ENCODE measurements around the gene MTHFD2L. TPM values are rescaled to one million over a fixed set of nuclear protein-coding genes. Genes with fewer than 3 reads are reported as not detected.
A peak's percentile ranks its signal among the peaks of the same experiment; 100 is the strongest.

The MTHFD2L gene
- total and polyA plus RNA-seq, 9 of the 15 experiments (the other 6 are each of a cell fraction or from before 2014, with no cell fraction given), result 10.0 to 39.0 (median 26.0) TPM

DNA sequence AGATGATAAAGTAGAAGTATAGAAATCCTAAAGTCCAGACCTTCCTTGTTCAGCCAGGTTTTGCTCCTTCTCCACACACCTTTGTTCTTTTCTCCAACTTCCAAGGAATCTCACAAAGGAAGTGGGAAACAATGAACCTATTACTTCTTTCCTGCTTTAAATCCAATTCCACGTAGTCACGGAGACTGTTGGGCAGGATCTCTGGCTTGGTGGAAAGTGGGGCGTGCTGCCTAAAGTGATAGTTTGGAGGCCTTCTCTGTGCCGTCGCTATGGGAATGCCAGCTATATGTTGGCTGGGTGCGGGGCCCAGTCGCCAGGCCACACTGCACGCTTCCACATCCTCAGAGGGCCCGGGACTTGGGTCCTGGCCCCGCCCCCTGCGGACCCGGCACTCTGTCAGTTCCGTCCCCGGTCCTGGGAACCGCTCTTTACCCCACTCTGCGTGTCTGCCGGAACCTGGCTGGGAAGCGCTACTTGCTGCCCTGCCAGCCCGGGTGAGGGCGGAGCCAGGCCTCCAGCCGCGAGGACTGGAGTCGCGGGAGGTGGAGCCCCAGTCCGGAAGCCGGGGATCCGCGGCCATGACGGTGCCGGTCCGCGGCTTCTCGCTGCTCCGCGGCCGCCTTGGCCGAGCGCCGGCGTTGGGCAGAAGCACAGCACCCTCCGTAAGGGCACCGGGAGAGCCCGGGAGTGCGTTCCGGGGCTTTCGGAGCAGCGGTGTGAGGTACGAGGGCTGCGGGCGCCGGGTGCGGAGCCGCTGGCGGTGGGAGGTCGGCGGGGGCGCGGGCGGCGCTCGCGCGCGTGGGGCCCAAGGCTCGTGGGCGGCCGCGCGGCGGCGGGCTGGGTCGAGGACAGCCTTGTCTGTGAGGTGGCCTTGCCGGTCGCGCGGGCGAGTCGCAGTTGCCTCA, at the start of gene MTHFD2L (continued):
- TF ChIP-seq, protein P1, sequence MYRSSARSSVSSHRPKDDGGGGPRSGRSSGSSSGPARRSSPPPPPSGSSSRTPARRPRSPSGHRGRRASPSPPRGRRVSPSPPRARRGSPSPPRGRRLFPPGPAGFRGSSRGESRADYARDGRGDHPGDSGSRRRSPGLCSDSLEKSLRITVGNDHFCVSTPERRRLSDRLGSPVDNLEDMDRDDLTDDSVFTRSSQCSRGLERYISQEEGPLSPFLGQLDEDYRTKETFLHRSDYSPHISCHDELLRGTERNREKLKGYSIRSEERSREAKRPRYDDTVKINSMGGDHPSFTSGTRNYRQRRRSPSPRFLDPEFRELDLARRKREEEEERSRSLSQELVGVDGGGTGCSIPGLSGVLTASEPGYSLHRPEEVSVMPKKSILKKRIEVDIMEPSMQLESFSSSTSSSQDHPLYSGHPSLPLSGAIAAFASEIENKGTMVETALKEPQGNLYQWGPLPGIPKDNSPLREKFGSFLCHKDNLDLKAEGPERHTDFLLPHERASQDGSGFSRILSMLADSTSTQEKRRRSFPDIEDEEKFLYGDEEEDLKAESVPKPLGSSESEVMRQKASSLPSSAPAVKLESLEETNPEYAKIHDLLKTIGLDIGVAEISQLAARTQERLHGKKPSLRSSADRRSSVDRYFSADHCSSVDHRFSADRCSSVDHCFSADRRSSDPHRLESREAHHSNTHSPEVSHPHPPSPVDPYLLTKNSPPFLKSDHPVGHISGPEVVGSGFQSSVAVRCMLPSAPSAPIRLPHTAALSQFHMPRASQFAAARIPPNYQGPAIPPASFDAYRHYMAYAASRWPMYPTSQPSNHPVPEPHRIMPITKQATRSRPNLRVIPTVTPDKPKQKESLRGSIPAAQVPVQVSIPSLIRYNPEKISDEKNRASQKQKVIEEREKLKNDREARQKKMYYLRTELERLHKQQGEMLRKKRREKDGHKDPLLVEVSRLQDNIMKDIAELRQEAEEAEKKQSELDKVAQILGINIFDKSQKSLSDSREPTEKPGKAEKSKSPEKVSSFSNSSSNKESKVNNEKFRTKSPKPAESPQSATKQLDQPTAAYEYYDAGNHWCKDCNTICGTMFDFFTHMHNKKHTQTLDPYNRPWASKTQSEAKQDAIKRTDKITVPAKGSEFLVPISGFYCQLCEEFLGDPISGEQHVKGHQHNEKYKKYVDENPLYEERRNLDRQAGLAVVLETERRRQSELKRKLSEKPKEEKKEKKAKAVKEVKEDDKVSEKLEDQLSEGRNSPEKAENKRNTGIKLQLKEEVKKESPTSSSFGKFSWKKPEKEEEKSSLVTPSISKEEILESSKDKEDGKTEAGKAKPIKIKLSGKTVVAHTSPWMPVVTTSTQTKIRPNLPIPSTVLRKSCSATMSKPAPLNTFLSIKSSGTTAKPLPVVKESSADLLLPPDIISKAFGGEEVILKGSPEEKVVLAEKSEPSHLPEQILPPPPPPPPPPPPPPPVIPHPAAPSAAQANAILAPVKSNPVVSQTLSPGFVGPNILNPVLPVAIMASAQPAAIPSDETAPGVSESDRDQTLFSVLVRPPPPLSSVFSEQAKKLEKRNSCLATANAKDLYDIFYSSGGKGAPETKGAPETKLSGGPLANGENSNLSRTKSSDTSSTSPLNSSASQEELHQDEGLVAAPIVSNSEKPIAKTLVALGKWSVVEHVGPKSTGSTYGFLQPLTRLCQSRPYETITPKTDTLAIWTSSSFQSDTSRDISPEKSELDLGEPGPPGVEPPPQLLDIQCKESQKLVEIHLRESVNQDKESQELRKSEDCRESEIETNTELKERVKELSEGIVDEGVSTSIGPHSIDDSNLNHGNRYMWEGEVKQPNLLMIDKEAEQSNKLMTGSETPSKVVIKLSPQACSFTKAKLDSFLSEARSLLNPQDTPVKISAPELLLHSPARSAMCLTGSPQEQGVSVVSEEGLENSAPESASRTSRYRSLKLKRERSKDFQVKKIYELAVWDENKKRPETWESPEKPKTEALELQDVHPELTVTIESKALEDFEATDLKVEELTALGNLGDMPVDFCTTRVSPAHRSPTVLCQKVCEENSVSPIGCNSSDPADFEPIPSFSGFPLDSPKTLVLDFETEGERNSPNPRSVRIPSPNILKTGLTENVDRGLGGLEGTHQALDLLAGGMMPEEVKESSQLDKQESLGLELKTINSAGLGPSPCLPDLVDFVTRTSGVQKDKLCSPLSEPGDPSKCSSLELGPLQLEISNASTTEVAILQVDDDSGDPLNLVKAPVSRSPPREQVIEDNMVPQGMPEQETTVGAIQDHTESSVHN (IDR thresholded peaks at IDR 0.05; ENCODE audit: borderline replicate concordance in 1 of 2, low read depth in 1 of 2), result no peak; a peak in 1 of 4 replicates
- TF ChIP-seq SMAD3 (CRISPR knock-in tag; conservative IDR thresholded peaks at IDR 0.05) (no peak), SP2 (IDR thresholded peaks at IDR 0.05; ENCODE audit: extremely low read depth, low read depth, low read length, poor library complexity, severe bottlenecking) (no peak), ZNF134 (CRISPR knock-in tag; conservative IDR thresholded peaks at IDR 0.05) (no peak), FOXK2 (conservative IDR thresholded peaks at IDR 0.05 in 1 of 2, IDR thresholded peaks at IDR 0.05 in 1 of 2; ENCODE audit: low read depth in 2 of 2) (peak in 1 of 2 experiments; percentile 34; a peak in 1 of 4 replicates), BACH1 (tag; IDR thresholded peaks at IDR 0.05) (no peak), HNRNPH1 (optimal IDR thresholded peaks at IDR 0.05; ENCODE audit: low read depth, low read length) (no peak), SIN3A (IDR thresholded peaks at IDR 0.05; ENCODE audit: borderline replicate concordance in 2 of 2, control insufficient read depth in 1 of 2, low read depth in 2 of 2, low read length in 2 of 2) (peak; percentile 43 to 66; a peak in 2 of 4 replicates), KDM4B (IDR thresholded peaks at IDR 0.05; ENCODE audit: borderline replicate concordance in 2 of 2, low read depth in 1 of 2) (no peak; a peak in 1 of 4 replicates), ZNF311 (CRISPR knock-in tag; IDR thresholded peaks at IDR 0.05) (no peak), ZZZ3 (IDR thresholded peaks at IDR 0.05) (no peak)
- TF ChIP-seq, protein P2, sequence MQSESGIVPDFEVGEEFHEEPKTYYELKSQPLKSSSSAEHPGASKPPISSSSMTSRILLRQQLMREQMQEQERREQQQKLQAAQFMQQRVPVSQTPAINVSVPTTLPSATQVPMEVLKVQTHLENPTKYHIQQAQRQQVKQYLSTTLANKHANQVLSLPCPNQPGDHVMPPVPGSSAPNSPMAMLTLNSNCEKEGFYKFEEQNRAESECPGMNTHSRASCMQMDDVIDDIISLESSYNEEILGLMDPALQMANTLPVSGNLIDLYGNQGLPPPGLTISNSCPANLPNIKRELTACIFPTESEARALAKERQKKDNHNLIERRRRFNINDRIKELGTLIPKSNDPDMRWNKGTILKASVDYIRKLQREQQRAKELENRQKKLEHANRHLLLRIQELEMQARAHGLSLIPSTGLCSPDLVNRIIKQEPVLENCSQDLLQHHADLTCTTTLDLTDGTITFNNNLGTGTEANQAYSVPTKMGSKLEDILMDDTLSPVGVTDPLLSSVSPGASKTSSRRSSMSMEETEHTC (IDR thresholded peaks at IDR 0.05), result no peak

All from K562 (cell line).